ENCODE results near the gene REXO1. TPM values are rescaled to one million over a fixed set of nuclear protein-coding genes. Genes with fewer than 3 reads are reported as not detected.

REXO1 gene
- total and polyA plus RNA-seq, 2 of the 13 experiments (the other 11 are each of a cell fraction or from before 2014, with no cell fraction given): 5.0 to 11.2 TPM

DNA sequence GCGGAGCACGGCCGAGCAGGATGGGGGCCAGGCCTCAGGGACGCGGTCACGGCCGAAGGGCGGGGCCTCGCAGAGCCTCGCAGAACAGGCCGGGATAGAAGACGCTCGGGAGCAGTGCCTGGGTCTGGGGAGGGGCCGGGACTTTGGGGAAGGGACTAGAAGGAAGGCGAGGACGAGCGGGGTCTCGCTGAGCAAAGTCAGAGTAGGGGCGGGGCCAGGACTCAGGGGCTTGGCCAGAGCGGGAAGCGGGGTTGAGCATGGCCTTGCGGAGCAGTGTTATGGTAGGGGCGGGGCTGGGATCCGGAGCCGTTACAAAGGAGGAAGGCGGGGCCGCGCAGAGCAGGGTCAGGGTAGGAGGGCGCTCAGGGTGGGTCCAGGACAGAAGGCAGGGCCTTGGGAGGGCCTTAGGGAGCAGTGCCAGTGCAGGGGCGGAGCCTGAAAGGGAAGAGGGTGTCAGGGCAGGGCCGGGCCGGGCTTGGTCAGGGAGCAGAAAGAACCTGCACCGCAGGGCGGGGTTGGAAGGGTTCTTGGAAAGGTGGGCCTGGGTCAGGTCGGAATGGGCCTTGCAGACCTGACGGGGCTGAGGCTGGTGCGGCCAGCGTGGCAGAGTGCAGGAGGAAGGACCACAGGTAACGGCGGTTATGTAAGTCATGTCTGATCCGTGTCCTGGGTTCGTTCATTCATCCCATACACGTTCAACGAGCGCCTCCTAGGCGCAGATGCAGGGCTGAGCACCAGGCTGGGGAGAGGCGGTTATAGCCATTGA lies 35.7 kb downstream of the REXO1 start (continued):
- TF ChIP-seq, protein P1, sequence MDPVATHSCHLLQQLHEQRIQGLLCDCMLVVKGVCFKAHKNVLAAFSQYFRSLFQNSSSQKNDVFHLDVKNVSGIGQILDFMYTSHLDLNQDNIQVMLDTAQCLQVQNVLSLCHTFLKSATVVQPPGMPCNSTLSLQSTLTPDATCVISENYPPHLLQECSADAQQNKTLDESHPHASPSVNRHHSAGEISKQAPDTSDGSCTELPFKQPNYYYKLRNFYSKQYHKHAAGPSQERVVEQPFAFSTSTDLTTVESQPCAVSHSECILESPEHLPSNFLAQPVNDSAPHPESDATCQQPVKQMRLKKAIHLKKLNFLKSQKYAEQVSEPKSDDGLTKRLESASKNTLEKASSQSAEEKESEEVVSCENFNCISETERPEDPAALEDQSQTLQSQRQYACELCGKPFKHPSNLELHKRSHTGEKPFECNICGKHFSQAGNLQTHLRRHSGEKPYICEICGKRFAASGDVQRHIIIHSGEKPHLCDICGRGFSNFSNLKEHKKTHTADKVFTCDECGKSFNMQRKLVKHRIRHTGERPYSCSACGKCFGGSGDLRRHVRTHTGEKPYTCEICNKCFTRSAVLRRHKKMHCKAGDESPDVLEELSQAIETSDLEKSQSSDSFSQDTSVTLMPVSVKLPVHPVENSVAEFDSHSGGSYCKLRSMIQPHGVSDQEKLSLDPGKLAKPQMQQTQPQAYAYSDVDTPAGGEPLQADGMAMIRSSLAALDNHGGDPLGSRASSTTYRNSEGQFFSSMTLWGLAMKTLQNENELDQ (CRISPR knock-in tag; IDR thresholded peaks at IDR 0.05; ENCODE audit: borderline replicate concordance): no peak
- TF ChIP-seq STAG1 (CRISPR knock-in tag; IDR thresholded peaks at IDR 0.05) (peak; percentile 81), ZNF790 (CRISPR knock-in tag; IDR thresholded peaks at IDR 0.05; ENCODE audit: borderline replicate concordance) (peak; percentile 84; the same call in 1 of the 2 replicates), ZNF274 (CRISPR knock-in tag; IDR thresholded peaks at IDR 0.05) (peak; percentile 85), IKZF4 (CRISPR knock-in tag; IDR thresholded peaks at IDR 0.05; ENCODE audit: borderline replicate concordance, low read depth, not compliant biosample characterization) (no peak), SMARCE1 (IDR thresholded peaks at IDR 0.05; ENCODE audit: borderline replicate concordance) (no peak), KDM5B (CRISPR knock-in tag; IDR thresholded peaks at IDR 0.05; ENCODE audit: borderline replicate concordance) (peak; percentile 73; the same call in 1 of the 2 replicates), ARNT2 (CRISPR knock-in tag; IDR thresholded peaks at IDR 0.05; ENCODE audit: low read depth) (peak; percentile 83), RXRA (CRISPR knock-in tag; IDR thresholded peaks at IDR 0.05) (peak; percentile 18), DNMT1 (CRISPR knock-in tag; IDR thresholded peaks at IDR 0.05) (peak; percentile 67; the same call in 1 of the 2 replicates), PITX1 (CRISPR knock-in tag; IDR thresholded peaks at IDR 0.05) (peak; percentile 44; the same call in 1 of the 2 replicates), ZNF282 (IDR thresholded peaks at IDR 0.05; ENCODE audit: partially characterized antibody) (no peak), CAMTA2 (CRISPR knock-in tag; IDR thresholded peaks at IDR 0.05; ENCODE audit: borderline replicate concordance) (peak; percentile 73; the same call in 1 of the 2 replicates), NFIC (IDR thresholded peaks at IDR 0.05; ENCODE audit: low read length) (no peak), CBFB (CRISPR knock-in tag; IDR thresholded peaks at IDR 0.05) (no peak; the same call in 1 of the 2 replicates)
- TF ChIP-seq, protein P2, sequence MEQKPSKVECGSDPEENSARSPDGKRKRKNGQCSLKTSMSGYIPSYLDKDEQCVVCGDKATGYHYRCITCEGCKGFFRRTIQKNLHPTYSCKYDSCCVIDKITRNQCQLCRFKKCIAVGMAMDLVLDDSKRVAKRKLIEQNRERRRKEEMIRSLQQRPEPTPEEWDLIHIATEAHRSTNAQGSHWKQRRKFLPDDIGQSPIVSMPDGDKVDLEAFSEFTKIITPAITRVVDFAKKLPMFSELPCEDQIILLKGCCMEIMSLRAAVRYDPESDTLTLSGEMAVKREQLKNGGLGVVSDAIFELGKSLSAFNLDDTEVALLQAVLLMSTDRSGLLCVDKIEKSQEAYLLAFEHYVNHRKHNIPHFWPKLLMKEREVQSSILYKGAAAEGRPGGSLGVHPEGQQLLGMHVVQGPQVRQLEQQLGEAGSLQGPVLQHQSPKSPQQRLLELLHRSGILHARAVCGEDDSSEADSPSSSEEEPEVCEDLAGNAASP (CRISPR knock-in tag; IDR thresholded peaks at IDR 0.05; ENCODE audit: borderline replicate concordance): 0 out of 2 replicates have a peak, but pooled peaks have one; percentile 60
- TF ChIP-seq, protein P3, sequence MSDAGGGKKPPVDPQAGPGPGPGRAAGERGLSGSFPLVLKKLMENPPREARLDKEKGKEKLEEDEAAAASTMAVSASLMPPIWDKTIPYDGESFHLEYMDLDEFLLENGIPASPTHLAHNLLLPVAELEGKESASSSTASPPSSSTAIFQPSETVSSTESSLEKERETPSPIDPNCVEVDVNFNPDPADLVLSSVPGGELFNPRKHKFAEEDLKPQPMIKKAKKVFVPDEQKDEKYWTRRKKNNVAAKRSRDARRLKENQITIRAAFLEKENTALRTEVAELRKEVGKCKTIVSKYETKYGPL (CRISPR knock-in tag; IDR thresholded peaks at IDR 0.05): peak; percentile 97
- TF ChIP-seq, protein P4, sequence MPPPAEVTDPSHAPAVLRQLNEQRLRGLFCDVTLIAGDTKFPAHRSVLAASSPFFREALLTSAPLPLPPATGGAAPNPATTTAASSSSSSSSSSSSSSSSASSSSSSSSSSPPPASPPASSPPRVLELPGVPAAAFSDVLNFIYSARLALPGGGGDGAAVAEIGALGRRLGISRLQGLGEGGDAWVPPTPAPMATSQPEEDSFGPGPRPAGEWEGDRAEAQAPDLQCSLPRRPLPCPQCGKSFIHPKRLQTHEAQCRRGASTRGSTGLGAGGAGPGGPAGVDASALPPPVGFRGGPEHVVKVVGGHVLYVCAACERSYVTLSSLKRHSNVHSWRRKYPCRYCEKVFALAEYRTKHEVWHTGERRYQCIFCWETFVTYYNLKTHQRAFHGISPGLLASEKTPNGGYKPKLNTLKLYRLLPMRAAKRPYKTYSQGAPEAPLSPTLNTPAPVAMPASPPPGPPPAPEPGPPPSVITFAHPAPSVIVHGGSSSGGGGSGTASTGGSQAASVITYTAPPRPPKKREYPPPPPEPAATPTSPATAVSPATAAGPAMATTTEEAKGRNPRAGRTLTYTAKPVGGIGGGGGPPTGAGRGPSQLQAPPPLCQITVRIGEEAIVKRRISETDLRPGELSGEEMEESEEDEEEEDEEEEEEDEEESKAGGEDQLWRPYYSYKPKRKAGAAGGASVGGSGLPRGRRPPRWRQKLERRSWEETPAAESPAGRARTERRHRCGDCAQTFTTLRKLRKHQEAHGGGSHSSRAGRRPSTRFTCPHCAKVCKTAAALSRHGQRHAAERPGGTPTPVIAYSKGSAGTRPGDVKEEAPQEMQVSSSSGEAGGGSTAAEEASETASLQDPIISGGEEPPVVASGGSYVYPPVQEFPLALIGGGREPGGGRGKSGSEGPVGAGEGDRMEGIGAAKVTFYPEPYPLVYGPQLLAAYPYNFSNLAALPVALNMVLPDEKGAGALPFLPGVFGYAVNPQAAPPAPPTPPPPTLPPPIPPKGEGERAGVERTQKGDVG (CRISPR knock-in tag; IDR thresholded peaks at IDR 0.05; ENCODE audit: borderline replicate concordance): peak; percentile 17; the same call in 1 of the 2 replicates
- TF ChIP-seq, protein P5, sequence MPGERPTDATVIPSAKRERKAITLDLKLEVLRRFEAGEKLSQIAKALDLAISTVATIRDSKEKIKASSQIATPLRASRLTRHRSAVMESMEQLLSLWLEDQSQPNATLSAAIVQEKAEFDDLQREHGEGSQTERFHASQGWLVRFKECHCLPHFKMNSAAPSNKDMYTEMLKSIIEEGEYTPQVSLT (CRISPR knock-in tag; IDR thresholded peaks at IDR 0.05; ENCODE audit: borderline replicate concordance, low read depth): no peak

Data from HepG2 (cell line).